Loucy (cell line): ENCODE measurements around the gene SPOPL.

Source experiments
- H2AFZ ChIP-seq: fragments of 200-600 bp; sonication (generic); 2 replicates; pipeline ENCODE4 v1.6.0; 2016; ENCODE audit warnings: antibody characterized with exemption, mild to moderate bottlenecking, low read length, moderate library complexity
- H3F3A ChIP-seq: fragments of 200-600 bp; 2 replicates; pipeline ENCODE4 v1.6.0; 2016; ENCODE audit warnings: antibody characterized with exemption, low read depth, mild to moderate bottlenecking
- H3K27me3 ChIP-seq: fragments of 200-600 bp; sonication (generic); 2 replicates; pipeline ENCODE4 v1.6.1; 2014; ENCODE audit warnings: low read length, mild to moderate bottlenecking; ENCODE audit not compliant: insufficient read depth, poor library complexity, severe bottlenecking
- H3K36me3 ChIP-seq: fragments of 200-600 bp; sonication (generic); 2 replicates; pipeline ENCODE4 v1.6.1; 2016; ENCODE audit warnings: low read length; ENCODE audit not compliant: insufficient read depth
- H3K4me1 ChIP-seq: fragments of 200-600 bp; sonication (generic); 2 replicates; pipeline ENCODE4 v1.5.1; 2014; ENCODE audit warnings: low read length, mild to moderate bottlenecking; ENCODE audit not compliant: insufficient read depth, poor library complexity, severe bottlenecking
- H3K4me2 ChIP-seq: fragments of 200-600 bp; sonication (generic); 2 replicates; pipeline ENCODE4 v1.6.0; 2014; ENCODE audit warnings: antibody characterized with exemption, low read length, low read depth, mild to moderate bottlenecking; ENCODE audit not compliant: poor library complexity, severe bottlenecking
- H3K4me3 ChIP-seq: fragments of 200-600 bp; sonication (generic); 2 replicates; pipeline ENCODE4 v1.5.1; 2014; ENCODE audit warnings: low read length, mild to moderate bottlenecking, mixed read lengths; ENCODE audit not compliant: poor library complexity, severe bottlenecking
- H3K79me2 ChIP-seq: fragments of 200-600 bp; sonication (generic); 2 replicates; pipeline ENCODE4 v1.6.1; 2014; ENCODE audit warnings: low read length; ENCODE audit not compliant: insufficient read depth
- H3K9ac ChIP-seq: fragments of 200-600 bp; sonication (generic); 2 replicates; pipeline ENCODE4 v1.6.0; 2014; ENCODE audit warnings: mild to moderate bottlenecking, low read depth, low read length, moderate library complexity; ENCODE audit not compliant: poor library complexity, severe bottlenecking
- H3K9me2 ChIP-seq: fragments of 200-600 bp; sonication (generic); replicated peaks from 2 replicates; pipeline ENCODE4 v1.6.1; 2016; ENCODE audit warnings: low read depth, low read length, mixed read lengths
- H3K9me3 ChIP-seq: fragments of 200-600 bp; sonication (generic); 2 replicates; pipeline ENCODE4 v1.6.1; 2014; ENCODE audit warnings: mild to moderate bottlenecking, antibody characterized with exemption, low read length, low read depth; ENCODE audit not compliant: insufficient read depth
- H4K20me1 ChIP-seq: fragments of 200-600 bp; sonication (generic); 2 replicates; pipeline ENCODE4 v1.6.0; 2014; ENCODE audit warnings: antibody characterized with exemption, low read length, mild to moderate bottlenecking; ENCODE audit not compliant: insufficient read depth, poor library complexity, severe bottlenecking
- CTCF ChIP-seq: fragments of 200-600 bp; sonication (generic); conservative IDR thresholded peaks from 2 replicates; pipeline ENCODE4 v1.5.1; 2014; ENCODE audit warnings: mild to moderate bottlenecking, antibody characterized with exemption, low read length
- EZH2phosphoT487 ChIP-seq: fragments of 200-600 bp; IDR thresholded peaks from 2 replicates; pipeline ENCODE4 v1.6.1; 2018; ENCODE audit warnings: antibody characterized with exemption, mild to moderate bottlenecking, moderate library complexity, borderline replicate concordance

The SPOPL gene

GRCh38 chr2:138502255-138503086 lies 901 bp downstream of the SPOPL start:
- no peaks in the 10 kb centered on the region for H3K27me3 ChIP-seq
- no peak overlapping the region for H3K9ac ChIP-seq
- H3K4me3 ChIP-seq = no peak overlapping the region
- no peaks in the 10 kb centered on the region for H3K4me1 ChIP-seq
- no peaks in the 10 kb centered on the region for H4K20me1 ChIP-seq
- no peaks in the 10 kb centered on the region for H3K9me2 ChIP-seq
- H3F3A ChIP-seq = no peaks in the 10 kb centered on the region
- H3K79me2 ChIP-seq = no peaks in the 10 kb centered on the region
- TF ChIP-seq CTCF (no peak), EZH2phosphoT487 (no peak)
- H3K4me2 ChIP-seq = no peak overlapping the region
- H3K9me3 ChIP-seq = no peaks in the 10 kb centered on the region
- H2AFZ ChIP-seq = no peak overlapping the region
- H3K36me3 ChIP-seq = no peaks in the 10 kb centered on the region

GRCh38 chr2:138503087-138503442 lies 1.5 kb downstream of the SPOPL start:
- no peaks in the 10 kb centered on the region for H4K20me1 ChIP-seq
- TF ChIP-seq CTCF (no peak), EZH2phosphoT487 (no peak)
- H3K4me2 ChIP-seq = no peak overlapping the region
- no peaks in the 10 kb centered on the region for H3K27me3 ChIP-seq
- H3K9me3 ChIP-seq = no peaks in the 10 kb centered on the region
- no peaks in the 10 kb centered on the region for H3K79me2 ChIP-seq
- H3K36me3 ChIP-seq = no peaks in the 10 kb centered on the region
- no peak overlapping the region for H3K4me3 ChIP-seq
- H3K9ac ChIP-seq = no peak overlapping the region
- no peaks in the 10 kb centered on the region for H3K4me1 ChIP-seq
- H3K9me2 ChIP-seq = no peaks in the 10 kb centered on the region
- H3F3A ChIP-seq = no peaks in the 10 kb centered on the region
- no peak overlapping the region for H2AFZ ChIP-seq

GRCh38 chr2:138503652-138504051 lies 2.1 kb downstream of the SPOPL start:
- H3K9me2 ChIP-seq = no peaks in the 10 kb centered on the region
- no peaks in the 10 kb centered on the region for H3K79me2 ChIP-seq
- no peak overlapping the region for H3K4me2 ChIP-seq
- no peaks in the 10 kb centered on the region for H3K4me1 ChIP-seq
- H4K20me1 ChIP-seq = no peaks in the 10 kb centered on the region
- H3K9me3 ChIP-seq = no peaks in the 10 kb centered on the region
- no peaks in the 10 kb centered on the region for H3F3A ChIP-seq
- H2AFZ ChIP-seq = no peak overlapping the region
- H3K4me3 ChIP-seq = no peak overlapping the region
- H3K27me3 ChIP-seq = no peaks in the 10 kb centered on the region
- no peak overlapping the region for H3K9ac ChIP-seq
- H3K36me3 ChIP-seq = no peaks in the 10 kb centered on the region
- TF ChIP-seq EZH2phosphoT487 (no peak), CTCF (no peak)
